Measurements from ENCODE around the gene RAD17.
"Not testable (repeated sequence)": the region's sequence is repeated elsewhere in the genome, so short reads cannot be mapped to it uniquely, and the experiment has no call there.

Gene RAD17

GRCh38 chr5:69369340-69370121, at the start of gene RAD17, which contains the start of the genes AK6 and TAF9:
RAD17 (plus strand) TSS chr5:69369818; CDS start chr5:69372209, 2,391 bp downstream.
AK6 (minus strand) TSS chr5:69369520; CDS start chr5:69369490, 30 bp downstream.
TAF9 (minus strand) TSS chr5:69369520; CDS start chr5:69365737, 3,783 bp downstream.
- DNase-seq (ENCODE audit: low read depth, low spot score): peak; percentile 87

GRCh38 chr5:69326365-69326764, 43.3 kb upstream of the RAD17 start:
- no peak for DNase-seq (ENCODE audit: low read depth, low spot score)

- no peak for DNase-seq (ENCODE audit: low read depth, low spot score)
Measured at GRCh38 chr5:69329905-69330489, 39.6 kb upstream of the RAD17 start.

GRCh38 chr5:69331528-69332445, 37.8 kb upstream of the RAD17 start:
- DNase-seq (ENCODE audit: low read depth, low spot score): no peak

DNA sequence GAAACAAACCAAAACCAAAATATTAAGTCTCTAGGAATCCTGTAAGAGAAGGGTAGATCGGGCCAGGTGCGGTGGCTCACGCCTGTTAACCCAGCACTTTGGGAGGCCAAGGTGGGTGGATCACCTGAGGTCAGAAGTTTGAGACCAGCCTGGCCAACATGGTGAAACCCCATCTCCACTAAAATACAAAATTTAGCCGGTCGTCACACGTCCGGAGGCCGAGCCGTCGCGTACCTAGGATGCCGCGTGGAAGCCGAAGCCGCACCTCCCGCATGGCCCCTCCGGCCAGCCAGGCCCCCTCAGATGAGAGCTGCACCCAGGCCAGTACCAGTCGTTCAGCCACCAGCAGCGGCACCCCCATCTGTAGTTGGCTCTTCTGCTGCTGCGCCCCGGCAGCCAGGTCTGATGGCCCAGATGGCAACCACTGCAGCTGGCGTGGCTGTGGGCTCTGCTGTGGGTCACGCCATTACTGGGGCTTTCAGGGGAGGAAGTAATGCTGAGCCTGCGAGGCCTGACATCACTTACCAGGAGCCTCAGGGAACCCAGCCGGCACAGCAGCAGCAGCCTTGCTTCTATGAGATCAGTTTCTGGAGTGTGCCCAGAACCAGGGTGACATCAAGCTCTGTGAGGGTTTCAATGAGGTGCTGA, 35.8 kb upstream of the RAD17 start:
- DNase-seq (ENCODE audit: low read depth, low spot score): not testable (repeated sequence)

DNA sequence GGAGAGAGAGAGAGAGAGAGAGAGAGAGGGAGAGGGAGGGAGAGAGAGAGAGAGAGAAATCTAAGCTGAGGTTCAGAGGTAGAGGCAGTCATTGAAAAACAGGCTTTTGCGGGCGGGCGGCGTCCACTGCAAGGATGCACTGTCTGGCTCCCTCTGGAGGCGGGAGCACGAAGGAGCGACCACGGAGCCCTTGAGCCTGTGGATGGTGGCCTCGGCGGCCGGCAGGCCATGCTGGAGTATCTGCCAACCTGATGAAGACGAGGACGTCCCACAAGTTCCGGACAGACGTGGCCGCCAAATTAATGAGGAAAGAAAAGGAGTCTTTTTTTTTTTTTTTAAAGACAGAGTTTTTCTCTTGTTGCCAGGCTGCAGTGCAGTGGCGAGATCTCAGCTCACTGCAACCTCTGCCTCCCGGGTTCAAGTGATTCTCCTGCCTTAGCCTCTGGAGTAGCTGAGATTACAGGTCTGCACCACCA, 34.8 kb upstream of the RAD17 start:
- DNase-seq (ENCODE audit: low read depth, low spot score): peak; percentile 44

GRCh38 chr5:69335341-69335935, 34.2 kb upstream of the RAD17 start:
- DNase-seq (ENCODE audit: low read depth, low spot score): no peak

DNA sequence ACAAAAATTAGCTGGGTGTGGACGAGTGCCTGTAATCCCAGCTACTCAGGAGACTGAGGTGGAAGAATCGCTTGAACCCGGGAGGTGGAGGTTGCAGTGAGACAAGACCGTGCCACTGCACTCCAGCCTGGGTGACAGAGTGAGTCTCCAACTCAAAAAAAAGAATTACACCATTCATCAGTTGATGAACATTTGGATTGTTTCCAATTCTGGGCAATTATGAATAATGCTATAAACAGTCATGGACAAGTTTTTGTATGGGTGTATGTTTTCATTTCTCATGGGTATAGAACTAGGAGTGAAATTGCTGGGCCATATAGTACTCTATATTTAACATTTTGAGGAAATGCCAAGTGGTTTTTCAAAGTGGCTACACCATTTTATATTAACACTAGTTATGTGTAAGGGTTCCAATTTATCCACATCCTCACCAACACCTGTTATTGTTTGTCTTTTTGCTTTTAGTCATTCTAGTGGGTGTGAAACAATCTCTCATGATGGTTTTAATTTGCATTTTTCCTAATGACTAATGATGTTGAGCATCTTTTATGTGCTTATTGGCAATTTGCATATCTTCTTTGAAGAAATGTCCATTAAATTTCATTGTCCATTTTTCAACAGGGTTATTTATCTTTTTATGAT, 28.0 kb upstream of the RAD17 start:
- DNase-seq (ENCODE audit: low read depth, low spot score): no peak

DNA sequence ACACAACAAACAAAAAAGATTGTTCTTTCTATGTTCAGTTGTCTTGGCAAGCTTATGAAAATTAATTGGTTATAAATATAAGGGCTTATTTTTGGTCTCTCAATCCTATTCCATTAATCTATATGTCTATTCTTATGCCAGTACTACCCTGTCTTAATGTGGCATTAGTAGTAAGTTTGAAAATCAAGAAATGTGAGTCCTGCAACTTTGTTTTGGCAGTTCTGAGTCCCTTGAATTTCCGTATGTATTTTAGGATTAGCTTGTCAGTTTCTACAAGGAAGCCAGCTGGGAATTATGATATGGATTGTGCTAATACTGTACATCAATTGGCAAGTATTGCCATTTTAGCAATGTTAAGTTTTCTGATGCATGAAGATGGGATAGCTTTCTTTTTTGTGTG, 26.5 kb upstream of the RAD17 start:
- no peak for DNase-seq (ENCODE audit: low read depth, low spot score)

- DNase-seq (ENCODE audit: low read depth, low spot score): no peak
Measured at GRCh38 chr5:69350664-69351063, 19.0 kb upstream of the RAD17 start.

- DNase-seq (ENCODE audit: low read depth, low spot score): no peak
Measured at GRCh38 chr5:69359699-69360098, 9.9 kb upstream of the RAD17 start.

DNA sequence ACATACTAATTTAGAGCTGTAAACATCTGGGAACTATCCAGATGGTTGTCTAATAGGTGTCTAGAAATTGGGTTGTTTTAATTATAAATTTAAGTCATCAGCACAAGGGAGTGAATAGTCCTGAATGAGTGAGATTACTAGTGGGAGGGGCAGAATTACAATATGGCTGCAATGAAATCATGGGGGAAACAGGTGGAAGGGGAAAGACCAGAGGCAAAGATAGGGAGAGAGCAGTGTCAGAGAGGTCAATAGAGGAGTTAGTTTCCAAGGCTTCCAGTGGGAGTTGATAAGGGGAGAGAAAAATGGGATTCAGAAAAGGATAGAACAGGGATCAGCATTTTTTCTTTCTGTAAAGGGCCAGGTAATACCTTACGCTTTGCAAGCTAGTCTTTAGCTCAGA, 9.2 kb upstream of the RAD17 start:
- no peak for DNase-seq (ENCODE audit: low read depth, low spot score)

DNA sequence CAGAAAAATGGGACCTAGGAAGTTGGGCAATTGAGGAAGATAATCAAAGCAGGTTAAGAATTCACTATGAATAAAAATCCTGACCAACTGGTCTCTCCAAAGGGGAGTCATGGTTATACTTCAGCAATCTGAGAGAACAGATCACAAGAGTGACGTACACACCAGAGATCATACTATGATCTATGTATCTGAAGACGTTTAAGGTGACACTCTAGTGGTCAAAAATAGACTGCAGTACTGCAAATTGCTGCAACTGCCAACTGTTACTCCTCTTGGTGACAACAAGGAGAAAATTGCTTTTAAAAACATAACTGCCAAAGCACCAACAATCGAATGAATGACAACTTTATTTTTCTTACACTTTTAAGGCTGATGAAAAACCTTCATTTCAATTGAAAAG, 5.2 kb upstream of the RAD17 start:
- no peak for DNase-seq (ENCODE audit: low read depth, low spot score)

DNA sequence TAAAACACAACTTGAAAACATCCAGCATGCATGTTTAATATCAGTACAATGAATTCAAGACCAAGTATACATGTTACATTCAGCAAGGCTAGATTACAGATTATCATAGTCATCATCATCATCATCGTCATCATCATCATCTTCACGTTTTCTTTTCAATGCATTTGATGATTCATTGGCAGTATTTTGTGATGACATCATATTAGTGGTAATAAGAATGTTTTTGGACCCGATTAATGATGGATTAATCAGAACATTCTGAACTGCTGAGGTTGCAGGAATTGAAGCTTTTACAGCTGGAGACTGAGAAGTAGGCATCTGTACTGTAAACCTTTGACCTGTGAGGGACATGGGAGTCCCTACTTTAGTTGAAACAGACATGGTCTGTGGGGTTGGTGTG, 4.8 kb upstream of the RAD17 start:
- no peak for DNase-seq (ENCODE audit: low read depth, low spot score)

DNA sequence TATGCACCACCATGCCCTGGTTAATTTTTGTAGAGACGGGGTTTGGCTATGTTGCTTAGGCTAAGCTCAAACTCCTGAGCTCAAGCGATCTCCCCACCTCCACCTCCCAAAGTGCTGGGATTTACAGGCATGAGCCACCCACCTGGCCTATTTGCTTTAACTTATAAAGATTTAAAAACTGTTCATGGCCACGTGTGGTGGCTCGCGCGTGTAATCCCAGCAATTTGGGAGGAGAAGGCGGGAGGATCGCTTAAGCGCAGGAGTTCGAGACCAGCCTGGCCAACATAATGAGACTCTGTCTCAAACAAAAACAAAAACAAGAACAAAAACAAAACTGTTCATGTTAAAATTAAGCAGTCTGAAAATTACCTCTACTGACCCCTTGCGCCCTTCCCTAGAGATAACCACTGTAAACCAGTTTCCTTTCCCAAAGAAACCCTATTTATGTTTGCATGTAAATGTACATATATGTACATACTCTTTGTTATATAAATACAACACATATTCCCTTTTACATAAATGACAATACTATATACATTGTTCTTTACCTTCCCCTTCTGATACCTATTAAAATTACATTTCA, 1.8 kb upstream of the RAD17 start:
- no peak for DNase-seq (ENCODE audit: low read depth, low spot score)

DNA sequence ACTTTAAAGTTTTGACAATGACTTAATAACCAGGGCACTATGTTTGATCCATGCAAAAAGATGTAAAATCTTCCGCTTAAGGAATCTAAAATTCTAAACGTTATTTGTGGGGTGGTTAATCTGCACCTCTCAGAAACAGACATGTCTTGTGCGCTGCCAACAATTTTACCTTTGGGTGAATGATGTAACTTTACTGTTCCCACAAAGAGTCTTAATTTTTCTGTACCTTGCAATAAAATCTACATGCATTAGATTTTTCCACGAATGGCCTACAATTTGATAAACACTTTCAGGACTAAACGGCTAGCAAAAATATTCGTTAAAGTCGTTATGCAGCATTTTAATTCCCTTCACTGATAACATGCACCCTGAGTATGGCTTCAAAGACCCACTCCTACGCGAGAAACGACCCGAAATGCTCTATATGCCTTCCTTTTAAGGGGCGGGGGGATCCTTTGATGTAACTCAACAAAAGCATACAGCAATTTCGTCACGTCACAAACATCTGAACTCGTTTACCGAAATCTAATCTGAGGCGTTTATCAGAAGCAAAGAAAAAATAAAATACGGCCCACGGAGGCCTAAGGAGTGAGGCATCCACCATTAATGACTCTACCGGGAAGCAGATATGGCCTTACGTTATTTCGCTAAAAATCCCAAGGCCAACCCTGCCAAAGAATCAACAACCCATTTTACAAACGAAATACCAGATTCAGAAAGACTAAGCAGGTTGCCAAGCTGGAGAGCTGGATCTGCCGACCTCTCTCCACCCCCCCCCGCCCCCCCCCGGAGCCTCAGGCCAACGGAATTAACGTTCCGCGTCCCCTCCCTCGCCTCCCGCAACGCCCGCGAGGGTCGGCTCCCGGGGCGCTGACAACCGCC, 919 bp upstream of the RAD17 start:
- peak; percentile 7 for DNase-seq (ENCODE audit: low read depth, low spot score)

GRCh38 chr5:69370335-69370734, 717 bp downstream of the RAD17 start:
- DNase-seq (ENCODE audit: low read depth, low spot score): not testable (repeated sequence)

DNA sequence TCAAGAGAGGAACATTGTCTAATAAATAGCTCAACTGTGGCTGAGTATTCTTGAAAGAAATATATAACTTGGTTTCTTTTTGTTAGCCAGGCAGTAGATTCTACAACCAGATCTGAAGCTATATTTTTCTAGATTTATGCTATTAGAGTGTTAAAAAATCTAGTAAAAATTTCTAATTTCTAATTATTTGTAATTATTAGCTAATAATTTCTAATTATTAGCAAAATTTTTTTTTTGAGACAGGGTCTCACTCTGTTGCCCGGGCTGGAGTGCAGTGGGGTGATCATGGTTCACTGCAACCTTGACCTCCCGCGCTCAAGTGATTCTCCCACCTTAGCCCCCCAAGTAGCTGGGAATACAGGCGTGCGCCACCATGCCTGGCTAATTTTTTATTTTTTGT, 2.8 kb downstream of the RAD17 start:
- DNase-seq (ENCODE audit: low read depth, low spot score): no peak

- no peak for DNase-seq (ENCODE audit: low read depth, low spot score)
Measured at GRCh38 chr5:69374911-69375446, 5.4 kb downstream of the RAD17 start.
